Measurements from ENCODE around the gene MCC.

- TF ChIP-seq EZH2 (IDR thresholded peaks at IDR 0.05; ENCODE audit: low read length) = no peak
- no peak for TF ChIP-seq CTCF (optimal IDR thresholded peaks at IDR 0.05 in 1 of 3, IDR thresholded peaks at IDR 0.05 in 1 of 3, conservative IDR thresholded peaks at IDR 0.05 in 1 of 3; ENCODE audit: extremely low read depth in 1 of 3, insufficient read depth in 2 of 3, low read length in 3 of 3)
Measured at GRCh38 chr5:113256671-113257452, 231.4 kb downstream of the MCC start.
